SK-N-SH (cell line): ENCODE measurements around the gene PEX26. TPM values are rescaled to one million over a fixed set of nuclear protein-coding genes. Genes with fewer than 3 reads are reported as not detected.
"Not testable (repeated sequence)": the region's sequence is repeated elsewhere in the genome, so short reads cannot be mapped to it uniquely, and the experiment has no call there.

Source experiments
- CTCF ChIA-PET: fragments of 300-600, 350-600 bp; formaldehyde crosslinking; extraction: SDS; loops from one replicate; lab custom pipeline; 2021; lab: Yijun Ruan, JAX
- POLR2A ChIA-PET: fragments of 350-600 bp; sonication (Branson Sonifier 250); formaldehyde crosslinking; extraction: SDS; loops from one replicate; lab custom pipeline; 2020; ENCODE audit warnings: antibody characterized with exemption, inconsistent platforms; lab: Yijun Ruan, JAX
- DNase-seq: peaks from one replicate; pipeline ENCODE4 v3.0.0; 2012
- H2AFZ ChIP-seq: fragments of 200-600 bp; sonication (generic); 2 replicates; pipeline ENCODE4 v1.8.1; 2016; ENCODE audit warnings: antibody characterized with exemption, mild to moderate bottlenecking, low read depth
- H3F3A ChIP-seq: fragments of 200-600 bp; sonication (generic); replicated peaks from 2 replicates; pipeline ENCODE3; 2016; ENCODE audit warnings: antibody characterized with exemption, mild to moderate bottlenecking; ENCODE audit not compliant: insufficient read depth
- H3K27ac ChIP-seq, 2 experiments: fragments of 200-500 bp in 1 of 2; fragments of 200-600 bp in 1 of 2; sonication (Bioruptor generic) in 1 of 2; sonication (generic), shearing (Covaris generic) in 1 of 2; 2 replicates each; pipeline versions ENCODE4 v1.5.1 to v1.6.1; 2014 to 2016; ENCODE audit warnings: low read depth in 2 of 2, inconsistent platforms in 1 of 2, low read length in 1 of 2, mild to moderate bottlenecking in 1 of 2, mixed read lengths in 1 of 2
- H3K27me3 ChIP-seq: fragments of 200-600 bp; sonication (generic), shearing (Covaris generic); 2 replicates; pipeline ENCODE4 v1.6.1; 2016; ENCODE audit warnings: mixed run types; ENCODE audit not compliant: insufficient read depth
- H3K36me3 ChIP-seq, 2 experiments: fragments of 200-500 bp in 1 of 2; fragments of 200-600 bp in 1 of 2; sonication (Bioruptor generic) in 1 of 2; sonication (generic) in 1 of 2; replicated peaks in 1 of 2; 2 replicates each; pipeline versions ENCODE3 to v1.5.1; 2014 to 2016; ENCODE audit warnings: low read length in 1 of 2, mild to moderate bottlenecking in 1 of 2; ENCODE audit not compliant: insufficient read depth in 2 of 2, control insufficient read depth in 1 of 2
- H3K4me1 ChIP-seq, 2 experiments: fragments of 200-500 bp in 1 of 2; fragments of 200-600 bp in 1 of 2; sonication (Bioruptor generic) in 1 of 2; sonication (generic), shearing (Covaris generic) in 1 of 2; 2 replicates each; pipeline versions ENCODE4 v1.5.1 to v1.6.1; 2014 to 2016; ENCODE audit warnings: low read depth in 1 of 2, low read length in 1 of 2, mixed run types in 1 of 2; ENCODE audit not compliant: insufficient read depth in 2 of 2, control insufficient read depth in 1 of 2
- H3K4me2 ChIP-seq: fragments of 200-600 bp; sonication (generic), shearing (Covaris generic); 2 replicates; pipeline ENCODE4 v1.6.1; 2017; ENCODE audit warnings: mixed run types
- H3K4me3 ChIP-seq, 2 experiments: fragments of 200-500 bp in 1 of 2; fragments of 200-600 bp in 1 of 2; sonication (Bioruptor generic) in 1 of 2; sonication (generic), shearing (Covaris generic) in 1 of 2; 2 replicates each; pipeline versions ENCODE4 v1.5.1 to v1.8.1; 2014 to 2016; ENCODE audit warnings: low read depth in 2 of 2, inconsistent platforms in 1 of 2, low read length in 1 of 2, mild to moderate bottlenecking in 1 of 2, mixed read lengths in 1 of 2, moderate library complexity in 1 of 2
- H3K79me2 ChIP-seq: fragments of 200-600 bp; sonication (generic); 2 replicates; pipeline ENCODE4 v1.8.1; 2017; ENCODE audit warnings: mild to moderate bottlenecking; ENCODE audit not compliant: insufficient read depth
- H3K9ac ChIP-seq: fragments of 200-600 bp; sonication (generic); 2 replicates; pipeline ENCODE4 v1.6.1; 2017; ENCODE audit warnings: mixed run types
- H3K9me2 ChIP-seq: fragments of 200-600 bp; sonication (generic); 2 replicates; pipeline ENCODE4 v1.6.1; 2017; ENCODE audit warnings: mixed run types
- H3K9me3 ChIP-seq: fragments of 200-600 bp; sonication (generic); 2 replicates; pipeline ENCODE4 v1.6.1; 2017; ENCODE audit warnings: mixed run types, mild to moderate bottlenecking, moderate library complexity
- H4K20me1 ChIP-seq: fragments of 200-600 bp; sonication (generic); 2 replicates; pipeline ENCODE4 v1.6.1; 2017; ENCODE audit warnings: mild to moderate bottlenecking, mixed run types; ENCODE audit not compliant: insufficient read depth
- CHD2 ChIP-seq: fragments of 150-350 bp; IDR thresholded peaks from 2 replicates; pipeline ENCODE4 v1.6.1; 2018; ENCODE audit warnings: low read length; ENCODE audit not compliant: partially characterized antibody
- GABPA ChIP-seq: IDR thresholded peaks from 2 replicates; pipeline ENCODE4 v1.4.0; 2012; ENCODE audit warnings: low read depth, mild to moderate bottlenecking
- GATA2 ChIP-seq: sonication (generic); formaldehyde crosslinking; IDR thresholded peaks from 2 replicates; pipeline ENCODE4 v1.5.0; 2020; ENCODE audit warnings: mild to moderate bottlenecking, missing genetic modification reagents
- NFIC ChIP-seq: IDR thresholded peaks from 2 replicates; pipeline ENCODE4 v1.4.0; 2012; ENCODE audit warnings: borderline replicate concordance
- NRF1 ChIP-seq: IDR thresholded peaks from 2 replicates; pipeline ENCODE4 v1.6.1; 2012; ENCODE audit warnings: low read depth, mild to moderate bottlenecking, low read length
- POLR2AphosphoS5 ChIP-seq: IDR thresholded peaks from 2 replicates; pipeline ENCODE4 v1.6.1; 2012; ENCODE audit warnings: low read depth, low read length
- RXRA ChIP-seq: IDR thresholded peaks from 2 replicates; pipeline ENCODE4 v1.4.0; 2012; ENCODE audit warnings: low read depth, mild to moderate bottlenecking, borderline replicate concordance
- SIN3A ChIP-seq: IDR thresholded peaks from 2 replicates; pipeline ENCODE4 v1.6.1; 2012; ENCODE audit warnings: low read depth, mild to moderate bottlenecking, low read length, moderate library complexity, borderline replicate concordance
- SMC3 ChIP-seq: IDR thresholded peaks from 2 replicates; pipeline ENCODE4 v1.6.1; 2012; ENCODE audit warnings: low read depth, low read length, improper control_type of control experiment
- TAF1 ChIP-seq: IDR thresholded peaks from 2 replicates; pipeline ENCODE4 v1.6.1; 2012; ENCODE audit warnings: low read depth, mild to moderate bottlenecking, low read length, moderate library complexity, borderline replicate concordance
- YY1 ChIP-seq: IDR thresholded peaks from 2 replicates; pipeline ENCODE4 v1.4.0; 2012; ENCODE audit warnings: low read depth, mild to moderate bottlenecking
- WGBS: methylation state at CpG from one replicate; pipeline ENCODE4 v1.1.6; 2017; ENCODE audit warnings: low lambda C conversion rate; 5-methylcytosine and 5-hydroxymethylcytosine counted together
- polyA plus RNA-seq, 3 experiments: library from polyadenylated mRNA; depleted of rRNA; stranded (reverse); fragments of >200 nt; gene quantifications; 2 replicates each; pipeline ENCODE4 v1.2.3, GENCODE V29; 2012
- TF ChIP-seq, protein P1 (sequence below): IDR thresholded peaks from 2 replicates; pipeline ENCODE4 v1.4.0; 2012; ENCODE audit warnings: low read depth, borderline replicate concordance
- TF ChIP-seq, protein P2 (sequence below): IDR thresholded peaks from 2 replicates; pipeline ENCODE4; 2012
- TF ChIP-seq, protein P3 (sequence below): fragments of 150-350 bp; IDR thresholded peaks from 2 replicates; pipeline ENCODE4 v1.6.1; 2016; ENCODE audit warnings: mild to moderate bottlenecking, low read depth, low read length
- TF ChIP-seq, protein P4 (sequence below): IDR thresholded peaks from 2 replicates; pipeline ENCODE4 v1.6.1; 2012; ENCODE audit warnings: mild to moderate bottlenecking, low read depth, low read length, moderate library complexity
- TF ChIP-seq, protein P5 (sequence below): IDR thresholded peaks from 2 replicates; pipeline ENCODE4 v1.4.0; 2012; ENCODE audit warnings: low read depth

Gene PEX26
- polyA plus RNA-seq, 1 of the 3 experiments (the other 2 are of a cell fraction): 13.0 TPM

DNA sequence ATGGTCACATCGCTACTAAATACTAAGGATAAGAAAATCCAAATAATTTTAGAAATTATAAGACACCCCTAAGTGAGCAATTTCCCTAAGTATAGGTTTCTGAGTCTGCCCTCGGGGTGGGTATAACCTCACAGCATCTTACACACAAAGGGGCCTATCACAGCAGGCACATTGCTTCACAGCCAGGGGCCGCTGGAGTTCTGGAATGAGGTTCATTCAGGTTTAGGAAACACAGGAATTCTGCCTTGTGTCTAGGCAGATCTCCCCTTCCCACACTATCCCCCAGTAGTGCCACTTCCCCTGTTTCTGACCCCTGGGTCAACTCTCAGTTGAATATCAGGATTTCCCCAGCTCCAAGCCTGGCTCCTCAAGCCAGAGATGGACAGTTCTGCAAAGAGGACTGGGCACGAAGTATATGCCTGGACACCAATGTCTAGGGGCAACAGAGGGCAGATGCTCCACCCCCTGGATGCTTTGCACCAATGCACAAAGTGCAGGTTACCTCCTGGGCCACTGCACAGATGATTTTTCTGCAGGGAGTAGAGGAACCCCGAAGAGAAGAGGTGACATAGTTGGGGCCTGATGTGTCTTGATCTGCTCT, 44.3 kb downstream of the PEX26 start (continued):
- TF ChIP-seq, protein P1, sequence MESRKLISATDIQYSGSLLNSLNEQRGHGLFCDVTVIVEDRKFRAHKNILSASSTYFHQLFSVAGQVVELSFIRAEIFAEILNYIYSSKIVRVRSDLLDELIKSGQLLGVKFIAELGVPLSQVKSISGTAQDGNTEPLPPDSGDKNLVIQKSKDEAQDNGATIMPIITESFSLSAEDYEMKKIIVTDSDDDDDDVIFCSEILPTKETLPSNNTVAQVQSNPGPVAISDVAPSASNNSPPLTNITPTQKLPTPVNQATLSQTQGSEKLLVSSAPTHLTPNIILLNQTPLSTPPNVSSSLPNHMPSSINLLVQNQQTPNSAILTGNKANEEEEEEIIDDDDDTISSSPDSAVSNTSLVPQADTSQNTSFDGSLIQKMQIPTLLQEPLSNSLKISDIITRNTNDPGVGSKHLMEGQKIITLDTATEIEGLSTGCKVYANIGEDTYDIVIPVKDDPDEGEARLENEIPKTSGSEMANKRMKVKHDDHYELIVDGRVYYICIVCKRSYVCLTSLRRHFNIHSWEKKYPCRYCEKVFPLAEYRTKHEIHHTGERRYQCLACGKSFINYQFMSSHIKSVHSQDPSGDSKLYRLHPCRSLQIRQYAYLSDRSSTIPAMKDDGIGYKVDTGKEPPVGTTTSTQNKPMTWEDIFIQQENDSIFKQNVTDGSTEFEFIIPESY: no peak

DNA sequence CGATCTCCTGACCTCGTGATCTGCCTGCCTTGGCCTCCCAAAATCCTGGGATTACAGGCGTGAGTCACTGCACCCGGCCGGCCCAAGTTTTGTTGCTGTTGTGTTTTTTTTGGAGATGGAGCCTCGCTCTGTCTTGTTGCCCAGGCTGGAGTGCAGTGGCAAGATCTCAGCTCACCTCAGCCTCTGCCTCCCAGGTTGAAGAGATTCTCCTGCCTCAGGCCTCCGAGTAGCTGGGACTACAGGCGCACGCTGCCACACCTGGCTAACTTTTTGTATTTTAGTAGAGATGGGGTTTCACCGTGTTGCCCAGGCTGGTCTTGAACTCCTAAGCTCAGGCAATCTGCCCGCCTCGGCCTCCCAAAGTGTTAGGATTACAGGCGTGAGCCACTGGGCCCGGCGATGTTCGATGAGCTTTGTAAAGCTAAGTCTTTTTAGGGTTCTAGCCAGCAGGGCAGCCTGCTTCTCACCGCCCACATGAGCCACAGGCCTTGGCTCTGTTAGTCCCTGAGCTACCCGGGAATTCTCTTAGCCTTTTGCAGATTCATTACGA, 45.8 kb downstream of the PEX26 start:
- H3K27ac ChIP-seq, H3K4me3 ChIP-seq, POLR2A ChIA-PET, H3K27me3 ChIP-seq, H3K4me1 ChIP-seq, H3K79me2 ChIP-seq, H3F3A ChIP-seq, H3K9me2 ChIP-seq, H3K9ac ChIP-seq, H3K9me3 ChIP-seq, CTCF ChIA-PET, DNase-seq, H3K36me3 ChIP-seq, H2AFZ ChIP-seq, H4K20me1 ChIP-seq, H3K4me2 ChIP-seq: not testable (repeated sequence)
- WGBS: 90% methylated on average over 19 of the region's 19 CpGs

DNA sequence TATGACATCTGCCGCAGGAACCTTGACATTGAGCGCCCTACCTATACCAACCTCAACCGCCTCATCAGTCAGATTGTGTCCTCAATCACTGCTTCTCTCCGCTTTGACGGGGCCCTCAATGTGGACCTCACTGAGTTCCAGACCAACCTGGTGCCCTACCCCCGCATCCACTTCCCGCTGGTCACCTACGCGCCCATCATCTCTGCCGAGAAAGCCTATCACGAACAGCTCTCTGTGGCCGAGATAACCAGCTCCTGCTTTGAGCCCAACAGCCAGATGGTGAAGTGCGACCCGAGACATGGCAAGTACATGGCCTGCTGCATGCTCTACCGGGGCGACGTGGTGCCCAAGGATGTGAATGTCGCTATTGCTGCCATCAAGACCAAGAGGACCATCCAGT, 48.8 kb downstream of the PEX26 start:
- Histone ChIP-seq H3K27ac (no peak overlapping the region), H2AFZ (no peak overlapping the region)
- POLR2A ChIA-PET: no interaction called here

More for the DNA sequence above, 48.8 kb downstream of the PEX26 start:
- Histone ChIP-seq H3K4me1 (no peaks in the 10 kb centered on the region), H3K36me3 (no peaks in the 10 kb centered on the region), H3K79me2 (no peaks in the 10 kb centered on the region), H3K4me2 (no peak overlapping the region), H3K9ac (no peak overlapping the region), H3K9me3 (no peaks in the 10 kb centered on the region), H4K20me1 (no peaks in the 10 kb centered on the region), H3F3A (no peaks in the 10 kb centered on the region), H3K9me2 (no peaks in the 10 kb centered on the region), H3K4me3 (no peak overlapping the region), H3K27me3 (no peaks in the 10 kb centered on the region)
- no peak for DNase-seq
- CTCF ChIA-PET: no interaction called here
- no peak for TF ChIP-seq GABPA
- TF ChIP-seq, protein P2, sequence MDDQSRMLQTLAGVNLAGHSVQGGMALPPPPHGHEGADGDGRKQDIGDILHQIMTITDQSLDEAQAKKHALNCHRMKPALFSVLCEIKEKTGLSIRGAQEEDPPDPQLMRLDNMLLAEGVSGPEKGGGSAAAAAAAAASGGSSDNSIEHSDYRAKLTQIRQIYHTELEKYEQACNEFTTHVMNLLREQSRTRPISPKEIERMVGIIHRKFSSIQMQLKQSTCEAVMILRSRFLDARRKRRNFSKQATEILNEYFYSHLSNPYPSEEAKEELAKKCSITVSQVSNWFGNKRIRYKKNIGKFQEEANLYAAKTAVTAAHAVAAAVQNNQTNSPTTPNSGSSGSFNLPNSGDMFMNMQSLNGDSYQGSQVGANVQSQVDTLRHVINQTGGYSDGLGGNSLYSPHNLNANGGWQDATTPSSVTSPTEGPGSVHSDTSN: no peak
- TF ChIP-seq, protein P3, sequence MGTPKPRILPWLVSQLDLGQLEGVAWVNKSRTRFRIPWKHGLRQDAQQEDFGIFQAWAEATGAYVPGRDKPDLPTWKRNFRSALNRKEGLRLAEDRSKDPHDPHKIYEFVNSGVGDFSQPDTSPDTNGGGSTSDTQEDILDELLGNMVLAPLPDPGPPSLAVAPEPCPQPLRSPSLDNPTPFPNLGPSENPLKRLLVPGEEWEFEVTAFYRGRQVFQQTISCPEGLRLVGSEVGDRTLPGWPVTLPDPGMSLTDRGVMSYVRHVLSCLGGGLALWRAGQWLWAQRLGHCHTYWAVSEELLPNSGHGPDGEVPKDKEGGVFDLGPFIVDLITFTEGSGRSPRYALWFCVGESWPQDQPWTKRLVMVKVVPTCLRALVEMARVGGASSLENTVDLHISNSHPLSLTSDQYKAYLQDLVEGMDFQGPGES: no peak
- TF ChIP-seq, protein P4, sequence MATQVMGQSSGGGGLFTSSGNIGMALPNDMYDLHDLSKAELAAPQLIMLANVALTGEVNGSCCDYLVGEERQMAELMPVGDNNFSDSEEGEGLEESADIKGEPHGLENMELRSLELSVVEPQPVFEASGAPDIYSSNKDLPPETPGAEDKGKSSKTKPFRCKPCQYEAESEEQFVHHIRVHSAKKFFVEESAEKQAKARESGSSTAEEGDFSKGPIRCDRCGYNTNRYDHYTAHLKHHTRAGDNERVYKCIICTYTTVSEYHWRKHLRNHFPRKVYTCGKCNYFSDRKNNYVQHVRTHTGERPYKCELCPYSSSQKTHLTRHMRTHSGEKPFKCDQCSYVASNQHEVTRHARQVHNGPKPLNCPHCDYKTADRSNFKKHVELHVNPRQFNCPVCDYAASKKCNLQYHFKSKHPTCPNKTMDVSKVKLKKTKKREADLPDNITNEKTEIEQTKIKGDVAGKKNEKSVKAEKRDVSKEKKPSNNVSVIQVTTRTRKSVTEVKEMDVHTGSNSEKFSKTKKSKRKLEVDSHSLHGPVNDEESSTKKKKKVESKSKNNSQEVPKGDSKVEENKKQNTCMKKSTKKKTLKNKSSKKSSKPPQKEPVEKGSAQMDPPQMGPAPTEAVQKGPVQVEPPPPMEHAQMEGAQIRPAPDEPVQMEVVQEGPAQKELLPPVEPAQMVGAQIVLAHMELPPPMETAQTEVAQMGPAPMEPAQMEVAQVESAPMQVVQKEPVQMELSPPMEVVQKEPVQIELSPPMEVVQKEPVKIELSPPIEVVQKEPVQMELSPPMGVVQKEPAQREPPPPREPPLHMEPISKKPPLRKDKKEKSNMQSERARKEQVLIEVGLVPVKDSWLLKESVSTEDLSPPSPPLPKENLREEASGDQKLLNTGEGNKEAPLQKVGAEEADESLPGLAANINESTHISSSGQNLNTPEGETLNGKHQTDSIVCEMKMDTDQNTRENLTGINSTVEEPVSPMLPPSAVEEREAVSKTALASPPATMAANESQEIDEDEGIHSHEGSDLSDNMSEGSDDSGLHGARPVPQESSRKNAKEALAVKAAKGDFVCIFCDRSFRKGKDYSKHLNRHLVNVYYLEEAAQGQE: no peak
- no peak for TF ChIP-seq RXRA
- no peak for TF ChIP-seq TAF1
- TF ChIP-seq POLR2AphosphoS5: no peak
- TF ChIP-seq CHD2: no peak
- TF ChIP-seq, protein P5, sequence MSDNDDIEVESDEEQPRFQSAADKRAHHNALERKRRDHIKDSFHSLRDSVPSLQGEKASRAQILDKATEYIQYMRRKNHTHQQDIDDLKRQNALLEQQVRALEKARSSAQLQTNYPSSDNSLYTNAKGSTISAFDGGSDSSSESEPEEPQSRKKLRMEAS: no peak
- TF ChIP-seq SIN3A: no peak
- TF ChIP-seq GATA2 (CRISPR knock-in tag): no peak
- no peak for TF ChIP-seq SMC3
- TF ChIP-seq NFIC: no peak
- TF ChIP-seq NRF1: no peak
- no peak for TF ChIP-seq YY1
- WGBS: 93% methylated on average over 13 of the region's 18 CpGs
